ENCODE measurements around the gene MRPL19.
"Not testable (repeated sequence)": the region's sequence is repeated elsewhere in the genome, so short reads cannot be mapped to it uniquely, and the experiment has no call there.

MRPL19 gene

DNA sequence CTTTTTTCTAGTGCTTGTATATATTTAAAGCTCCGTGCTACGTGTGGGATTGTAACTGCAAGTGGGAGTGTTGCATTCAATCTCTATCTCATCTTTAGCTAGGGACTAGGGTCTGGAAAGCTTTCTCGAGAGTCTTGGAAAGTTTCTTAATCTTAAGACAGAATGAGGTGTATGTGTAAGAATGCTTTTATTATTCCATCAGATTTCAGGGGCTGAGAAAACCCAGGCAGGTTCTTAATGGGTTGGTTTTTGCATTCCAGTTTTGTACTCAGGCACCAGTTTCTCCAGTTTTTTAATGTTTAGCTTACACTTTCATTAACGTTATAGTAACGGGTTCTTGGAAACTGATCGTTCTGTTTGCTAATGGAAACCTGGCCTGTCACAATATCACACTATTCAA, 20.3 kb downstream of the MRPL19 start:
- no peaks in the 10 kb centered on the region for H3K9me3 ChIP-seq (ENCODE audit: insufficient read depth, low read length, severe bottlenecking)
- H3K27ac ChIP-seq (ENCODE audit: low read length), result no peak overlapping the region
- no peaks in the 10 kb centered on the region for H4K20me1 ChIP-seq (ENCODE audit: insufficient read depth, low read length)
- H3K79me2 ChIP-seq (ENCODE audit: insufficient read depth, low read length), result no peaks in the 10 kb centered on the region
- no peak overlapping the region for H3K9ac ChIP-seq (ENCODE audit: low read depth, low read length)
- no peaks in the 10 kb centered on the region for H3K4me1 ChIP-seq (ENCODE audit: insufficient read depth, low read length)
- ATAC-seq (ENCODE audit: insufficient read depth, low read depth) (no peak), DNase-seq (no peak)
- peaks cover 68% of the 10 kb centered on the region for H3K36me3 ChIP-seq (ENCODE audit: insufficient read depth, low read length)
- H3K4me2 ChIP-seq (ENCODE audit: insufficient read depth, low read length), result no peak overlapping the region
- H3K4me3 ChIP-seq (ENCODE audit: low read depth in 1 of 2, low read length in 2 of 2), result no peak overlapping the region
- TF ChIP-seq, protein P1, sequence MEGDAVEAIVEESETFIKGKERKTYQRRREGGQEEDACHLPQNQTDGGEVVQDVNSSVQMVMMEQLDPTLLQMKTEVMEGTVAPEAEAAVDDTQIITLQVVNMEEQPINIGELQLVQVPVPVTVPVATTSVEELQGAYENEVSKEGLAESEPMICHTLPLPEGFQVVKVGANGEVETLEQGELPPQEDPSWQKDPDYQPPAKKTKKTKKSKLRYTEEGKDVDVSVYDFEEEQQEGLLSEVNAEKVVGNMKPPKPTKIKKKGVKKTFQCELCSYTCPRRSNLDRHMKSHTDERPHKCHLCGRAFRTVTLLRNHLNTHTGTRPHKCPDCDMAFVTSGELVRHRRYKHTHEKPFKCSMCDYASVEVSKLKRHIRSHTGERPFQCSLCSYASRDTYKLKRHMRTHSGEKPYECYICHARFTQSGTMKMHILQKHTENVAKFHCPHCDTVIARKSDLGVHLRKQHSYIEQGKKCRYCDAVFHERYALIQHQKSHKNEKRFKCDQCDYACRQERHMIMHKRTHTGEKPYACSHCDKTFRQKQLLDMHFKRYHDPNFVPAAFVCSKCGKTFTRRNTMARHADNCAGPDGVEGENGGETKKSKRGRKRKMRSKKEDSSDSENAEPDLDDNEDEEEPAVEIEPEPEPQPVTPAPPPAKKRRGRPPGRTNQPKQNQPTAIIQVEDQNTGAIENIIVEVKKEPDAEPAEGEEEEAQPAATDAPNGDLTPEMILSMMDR (IDR thresholded peaks at IDR 0.05; ENCODE audit: borderline replicate concordance, extremely low read depth, low read length, poor library complexity, severe bottlenecking), result no peak
- TF ChIP-seq EZH2 (IDR thresholded peaks at IDR 0.05; ENCODE audit: borderline replicate concordance, low read depth, low read length, severe bottlenecking), result no peak
- no peaks in the 10 kb centered on the region for H3K27me3 ChIP-seq (ENCODE audit: insufficient read depth, low read length, poor library complexity)
- no peak overlapping the region for H2AFZ ChIP-seq (ENCODE audit: low read depth, low read length)

DNA sequence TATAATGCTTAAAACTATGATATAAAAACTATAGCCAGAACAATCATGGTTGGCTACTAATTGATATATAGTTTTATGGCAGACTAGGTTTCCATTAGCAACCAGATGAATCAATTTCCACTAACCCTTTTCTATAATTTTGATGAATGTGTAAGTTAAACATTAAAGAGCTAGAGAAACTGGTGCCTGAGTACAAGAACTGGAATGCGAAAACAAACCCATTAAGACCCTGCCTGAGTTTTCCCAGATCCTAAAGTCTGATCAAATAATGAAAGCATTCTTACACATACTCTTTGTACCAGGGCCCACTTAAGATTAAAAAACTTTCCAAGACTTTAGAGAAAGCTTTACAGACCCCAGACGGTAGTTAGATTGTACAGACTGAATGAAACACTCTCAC, 21.3 kb downstream of the MRPL19 start:
- H3K4me1 ChIP-seq (ENCODE audit: insufficient read depth, low read length), result no peaks in the 10 kb centered on the region
- no peak overlapping the region for H3K9ac ChIP-seq (ENCODE audit: low read depth, low read length)
- no peak for DNase-seq
- H4K20me1 ChIP-seq (ENCODE audit: insufficient read depth, low read length), result no peaks in the 10 kb centered on the region
- no peak overlapping the region for H3K4me2 ChIP-seq (ENCODE audit: insufficient read depth, low read length)
- no peak overlapping the region for H2AFZ ChIP-seq (ENCODE audit: low read depth, low read length)
- H3K27me3 ChIP-seq (ENCODE audit: insufficient read depth, low read length, poor library complexity), result no peaks in the 10 kb centered on the region
- no peaks in the 10 kb centered on the region for H3K9me3 ChIP-seq (ENCODE audit: insufficient read depth, low read length, severe bottlenecking)
- H3K79me2 ChIP-seq (ENCODE audit: insufficient read depth, low read length), result no peaks in the 10 kb centered on the region
- peaks cover 65% of the 10 kb centered on the region for H3K36me3 ChIP-seq (ENCODE audit: insufficient read depth, low read length)
- no peak for ATAC-seq (ENCODE audit: insufficient read depth, low read depth)
- TF ChIP-seq, protein P1 (IDR thresholded peaks at IDR 0.05; ENCODE audit: borderline replicate concordance, extremely low read depth, low read length, poor library complexity, severe bottlenecking), result no peak
- TF ChIP-seq EZH2 (IDR thresholded peaks at IDR 0.05; ENCODE audit: borderline replicate concordance, low read depth, low read length, severe bottlenecking), result no peak
- H3K27ac ChIP-seq (ENCODE audit: low read length), result no peak overlapping the region
- H3K4me3 ChIP-seq (ENCODE audit: low read depth in 1 of 2, low read length in 2 of 2), result no peak overlapping the region

DNA sequence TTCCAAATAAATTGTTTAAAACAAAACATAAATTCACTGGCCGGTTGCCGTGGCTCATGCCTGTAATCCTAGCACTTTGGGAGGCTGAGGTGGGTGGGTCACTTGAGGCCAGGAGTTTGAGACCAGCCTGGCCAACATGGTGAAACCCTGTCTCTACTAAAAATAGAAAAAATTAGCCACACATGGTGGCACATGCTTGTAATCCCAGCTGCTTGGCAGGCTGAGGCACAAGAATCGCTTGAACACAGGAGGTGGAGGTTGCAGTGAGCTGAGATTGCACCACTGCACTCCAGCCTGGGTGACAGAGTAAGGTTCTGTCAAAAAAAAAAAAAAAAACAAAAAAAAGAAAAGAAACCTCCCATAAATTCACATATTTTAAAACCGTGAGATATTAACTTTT, 28.8 kb downstream of the MRPL19 start:
- ATAC-seq (ENCODE audit: insufficient read depth, low read depth); H3K9me3 ChIP-seq (ENCODE audit: insufficient read depth, low read length, severe bottlenecking); H3K9ac ChIP-seq (ENCODE audit: low read depth, low read length); H3K27me3 ChIP-seq (ENCODE audit: insufficient read depth, low read length, poor library complexity); H3K4me3 ChIP-seq (ENCODE audit: low read depth in 1 of 2, low read length in 2 of 2); H3K79me2 ChIP-seq (ENCODE audit: insufficient read depth, low read length); H3K4me1 ChIP-seq (ENCODE audit: insufficient read depth, low read length); DNase-seq; H3K27ac ChIP-seq (ENCODE audit: low read length); H2AFZ ChIP-seq (ENCODE audit: low read depth, low read length); H3K4me2 ChIP-seq (ENCODE audit: insufficient read depth, low read length); H4K20me1 ChIP-seq (ENCODE audit: insufficient read depth, low read length): not testable (repeated sequence)
- H3K36me3 ChIP-seq (ENCODE audit: insufficient read depth, low read length), result peaks cover 38% of the 10 kb centered on the region

DNA sequence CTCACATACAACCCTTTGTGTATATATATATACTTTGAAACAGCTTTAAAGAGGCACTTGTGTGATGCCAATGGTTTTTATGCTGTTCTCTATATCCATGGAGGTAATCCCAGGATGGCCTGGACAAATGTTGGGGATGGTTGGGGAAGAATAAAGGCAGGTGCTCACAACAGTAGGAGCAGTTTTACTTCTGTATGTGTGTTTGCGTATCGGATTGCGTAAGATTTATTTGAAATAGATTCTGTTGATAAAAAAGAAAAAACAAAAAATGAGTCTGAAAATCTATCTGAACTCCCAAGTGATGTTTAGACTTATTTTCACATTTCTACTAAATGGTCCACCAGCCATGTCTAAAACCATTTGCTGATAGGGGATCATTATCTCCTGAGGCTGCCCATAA, 29.3 kb downstream of the MRPL19 start:
- TF ChIP-seq, protein P1 (IDR thresholded peaks at IDR 0.05; ENCODE audit: borderline replicate concordance, extremely low read depth, low read length, poor library complexity, severe bottlenecking), result no peak
- no peak for TF ChIP-seq EZH2 (IDR thresholded peaks at IDR 0.05; ENCODE audit: borderline replicate concordance, low read depth, low read length, severe bottlenecking)
- ATAC-seq (ENCODE audit: insufficient read depth, low read depth) (no peak), DNase-seq (no peak)
- H3K4me1 ChIP-seq (ENCODE audit: insufficient read depth, low read length), result peaks cover 6% of the 10 kb centered on the region; the same call in 1 of the 2 replicates
- no peak overlapping the region for H3K27ac ChIP-seq (ENCODE audit: low read length)
- H3K4me2 ChIP-seq (ENCODE audit: insufficient read depth, low read length), result no peak overlapping the region
- no peaks in the 10 kb centered on the region for H3K9me3 ChIP-seq (ENCODE audit: insufficient read depth, low read length, severe bottlenecking)
- H3K9ac ChIP-seq (ENCODE audit: low read depth, low read length), result no peak overlapping the region
- no peak overlapping the region for H3K4me3 ChIP-seq (ENCODE audit: low read depth in 1 of 2, low read length in 2 of 2)
- no peaks in the 10 kb centered on the region for H4K20me1 ChIP-seq (ENCODE audit: insufficient read depth, low read length)
- H3K79me2 ChIP-seq (ENCODE audit: insufficient read depth, low read length), result no peaks in the 10 kb centered on the region
- no peaks in the 10 kb centered on the region for H3K27me3 ChIP-seq (ENCODE audit: insufficient read depth, low read length, poor library complexity)
- H2AFZ ChIP-seq (ENCODE audit: low read depth, low read length), result no peak overlapping the region
- H3K36me3 ChIP-seq (ENCODE audit: insufficient read depth, low read length), result peaks cover 36% of the 10 kb centered on the region
